ENCODE measurements around the gene PPM1M.

The PPM1M gene

DNA sequence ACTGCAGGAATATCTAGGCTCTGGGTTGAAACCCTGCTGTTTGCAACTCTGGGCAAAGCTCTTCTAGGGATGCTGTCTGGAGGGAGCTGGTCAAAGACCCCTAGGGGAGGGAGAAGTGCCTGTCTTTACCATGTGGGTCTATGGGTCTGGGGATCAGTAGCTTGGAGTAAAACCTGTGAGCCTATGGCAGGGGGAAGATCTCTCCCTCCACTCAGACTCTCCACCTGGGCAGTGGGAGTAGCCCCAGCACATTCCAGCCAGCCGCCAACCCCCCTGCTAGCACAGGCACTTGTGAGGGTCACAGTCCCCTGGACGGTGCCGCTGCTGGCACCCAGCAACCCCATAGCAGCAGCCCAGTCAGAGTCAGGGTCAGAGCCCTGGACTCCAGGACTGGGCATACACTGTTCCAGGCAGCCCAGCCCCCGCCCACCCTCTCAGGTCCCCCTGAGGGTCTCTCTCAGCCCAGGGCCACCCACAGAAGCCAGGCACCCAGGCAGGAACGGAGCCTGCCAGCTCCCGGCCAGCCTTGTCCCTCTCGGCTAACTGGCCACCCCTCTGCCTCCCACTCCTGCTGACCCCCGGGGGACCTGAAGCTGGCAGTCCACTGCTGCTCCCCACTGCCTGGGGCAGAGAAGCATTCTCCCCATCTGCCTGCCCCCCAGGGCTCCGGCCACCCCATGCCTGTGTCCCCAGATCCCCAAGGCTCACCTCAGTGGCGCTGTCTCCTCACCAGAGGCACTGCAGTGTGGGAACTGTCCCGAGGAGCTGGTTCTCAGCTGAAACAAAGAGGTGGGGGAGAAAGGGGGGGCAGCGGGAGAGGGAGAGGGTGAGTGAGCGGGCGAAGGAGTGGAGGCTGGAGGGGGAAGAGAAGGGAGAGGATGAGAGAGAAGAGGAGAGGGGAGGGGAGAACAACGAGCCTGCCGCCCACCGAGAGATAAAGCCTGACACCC lies 52.9 kb downstream of the PPM1M start:
- ChIA-PET POLR2A (no interaction called here), CTCF (interaction anchor here (2.5 kb wide), 1 partner anchor 40 kb away, joined by 9 read pairs; no protein-coding TSS in a partner anchor)
- TF ChIP-seq FOXA1 (IDR thresholded peaks at IDR 0.05) (no peak), L3MBTL2 (conservative IDR thresholded peaks at IDR 0.05) (no peak), NFRKB (IDR thresholded peaks at IDR 0.05) (no peak), TARDBP (IDR thresholded peaks at IDR 0.05) (no peak), HDGF (IDR thresholded peaks at IDR 0.05; ENCODE audit: borderline replicate concordance) (no peak), ZNF384 (IDR thresholded peaks at IDR 0.05) (no peak), FOXM1 (IDR thresholded peaks at IDR 0.05; ENCODE audit: borderline replicate concordance) (no peak), ARNT (IDR thresholded peaks at IDR 0.05) (no peak), CTBP1 (IDR thresholded peaks at IDR 0.05; ENCODE audit: borderline replicate concordance) (no peak)
- no peak for DNase-seq (ENCODE audit: extremely low spot score)

DNA sequence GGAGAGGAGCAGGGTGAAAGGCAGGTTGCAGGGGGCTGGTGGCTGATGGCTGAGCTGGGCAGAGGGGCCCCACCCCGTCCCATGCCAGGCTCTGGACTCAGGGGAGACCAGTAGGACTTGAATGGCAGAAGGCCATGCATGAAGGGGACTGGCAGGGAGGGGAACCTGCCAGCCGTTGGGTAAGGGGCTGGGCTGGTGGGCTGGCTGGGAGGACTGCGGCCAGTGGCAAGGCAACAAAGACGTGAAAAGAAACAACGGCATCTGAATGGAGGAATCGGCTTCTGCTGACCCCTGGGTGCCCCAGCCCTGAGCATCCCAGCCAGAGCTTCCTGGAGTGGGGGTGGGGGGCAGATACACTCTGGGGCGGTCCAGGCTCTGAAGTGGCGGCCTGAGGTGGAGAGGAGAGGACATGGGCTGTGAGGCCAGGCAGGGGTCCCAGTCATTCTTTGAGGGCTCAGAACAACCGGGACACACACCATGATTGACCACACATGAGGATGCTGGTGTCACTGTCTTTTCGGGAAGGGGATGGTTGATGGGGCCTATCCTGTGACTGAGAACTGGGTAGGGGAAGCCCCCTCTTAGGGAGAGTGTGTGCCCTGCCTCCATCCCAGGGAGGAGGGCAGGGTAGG lies 53.8 kb downstream of the PPM1M start:
- CTCF ChIA-PET = no interaction called here
- no peak for TF ChIP-seq BHLHE40 (IDR thresholded peaks at IDR 0.05; ENCODE audit: borderline replicate concordance)
- no peak for TF ChIP-seq FOXA1 (IDR thresholded peaks at IDR 0.05)
- no peak for TF ChIP-seq SUZ12 (IDR thresholded peaks at IDR 0.05)
- no peak for TF ChIP-seq ARNT (IDR thresholded peaks at IDR 0.05)
- TF ChIP-seq ZNF384 (IDR thresholded peaks at IDR 0.05) = no peak
- no peak for TF ChIP-seq CTBP1 (IDR thresholded peaks at IDR 0.05; ENCODE audit: borderline replicate concordance)
- no peak for TF ChIP-seq LEF1 (IDR thresholded peaks at IDR 0.05; ENCODE audit: borderline replicate concordance)
- POLR2A ChIA-PET = no interaction called here
- DNase-seq (ENCODE audit: extremely low spot score) = no peak
